Caco-2 (cell line): Measurements from ENCODE around the gene UROS. TPM values are rescaled to one million over a fixed set of nuclear protein-coding genes. Genes with fewer than 3 reads are reported as not detected.
A peak's percentile ranks its signal among the peaks of the same experiment; 100 is the strongest.

Experiments
- Bru-seq: library from RNA; stranded (reverse); fragments of 400-500 nt; gene quantifications from one replicate; lab custom pipeline; 2021; lab: Mats Ljungman, UMichigan
- BruChase-seq, 2 experiments: library from RNA; stranded (reverse); fragments of 400-500 nt; gene quantifications; one replicate each; lab custom pipeline; 2021; lab: Mats Ljungman, UMichigan
- BruUV-seq: library from RNA; stranded (reverse); fragments of 400-500 nt; replicated peaks from 2 replicates; lab custom pipeline; 2021; lab: Mats Ljungman, UMichigan
- CTCF ChIA-PET: fragments of 300-600 bp; sonication (Branson Sonifier 250); formaldehyde crosslinking; loops from one replicate; lab custom pipeline; 2022; ENCODE audit warnings: antibody characterized with exemption; lab: Charles Lee
- POLR2A ChIA-PET: fragments of 300-600 bp; sonication (Branson Sonifier 250); formaldehyde crosslinking; loops from one replicate; lab custom pipeline; 2022; ENCODE audit warnings: antibody characterized with exemption; lab: Charles Lee
- DNase-seq, 2 experiments: peaks; one replicate each; pipeline versions ENCODE4 v3.0.0 to v3.0.0-alpha.2; 2020 to 2022
- H3K27me3 ChIP-seq: replicated peaks from 2 replicates; pipeline ENCODE4 v1.6.0; 2011; ENCODE audit warnings: low read length; ENCODE audit not compliant: control insufficient read depth, insufficient read depth
- H3K36me3 ChIP-seq: 2 replicates; pipeline ENCODE4 v1.5.1; 2011; ENCODE audit warnings: low read length; ENCODE audit not compliant: control insufficient read depth, insufficient read depth
- H3K4me1 ChIP-seq: fragments of 250-450 bp; sonication (Bioruptor Pico); 2 replicates; pipeline ENCODE4 v1.5.1; 2020; ENCODE audit warnings: mild to moderate bottlenecking
- H3K4me3 ChIP-seq: 2 replicates; pipeline ENCODE4 v1.5.1; 2011; ENCODE audit warnings: low read depth, mild to moderate bottlenecking, control low read depth, low read length
- H3K9me3 ChIP-seq: fragments of 250-450 bp; sonication (Bioruptor Pico); 2 replicates; pipeline ENCODE4 v1.5.1; 2020; ENCODE audit warnings: mild to moderate bottlenecking, moderate library complexity
- H3K27ac Mint-ChIP-seq: one replicate; pipeline ENCODE4 v1.8.0; 2022; ENCODE audit warnings: mixed read lengths; ENCODE audit not compliant: unreplicated experiment
- H3K27me3 Mint-ChIP-seq: one replicate; pipeline ENCODE4 v1.8.0; 2022; ENCODE audit warnings: mixed read lengths; ENCODE audit not compliant: insufficient read depth, unreplicated experiment
- H3K36me3 Mint-ChIP-seq: one replicate; pipeline ENCODE4 v1.8.0; 2022; ENCODE audit warnings: mild to moderate bottlenecking, mixed read lengths; ENCODE audit not compliant: insufficient read depth, unreplicated experiment
- H3K4me1 Mint-ChIP-seq: one replicate; pipeline ENCODE4 v1.8.0; 2022; ENCODE audit warnings: low read depth, mixed read lengths; ENCODE audit not compliant: unreplicated experiment
- H3K4me3 Mint-ChIP-seq: one replicate; pipeline ENCODE4 v1.8.0; 2022; ENCODE audit warnings: mild to moderate bottlenecking, moderate library complexity, mixed read lengths; ENCODE audit not compliant: unreplicated experiment
- H3K9me3 Mint-ChIP-seq: one replicate; pipeline ENCODE4 v1.8.0; 2022; ENCODE audit warnings: mixed read lengths; ENCODE audit not compliant: unreplicated experiment
- CTCF ChIP-seq, 2 experiments: fragments of 200-600 bp in 1 of 2; IDR thresholded peaks; 1 replicate in 1 of 2; 2 replicates in 1 of 2; pipeline versions ENCODE4 v1.5.1 to v1.8.0; 2011 to 2022; ENCODE audit warnings: antibody characterized with exemption in 1 of 2, control low read depth in 1 of 2, inconsistent platforms in 1 of 2, low read depth in 1 of 2, low read length in 1 of 2, mild to moderate bottlenecking in 1 of 2, moderate library complexity in 1 of 2; ENCODE audit not compliant: insufficient read depth in 1 of 2, severe bottlenecking in 1 of 2, unreplicated experiment in 1 of 2
- intact Hi-C: fragments of 100-400 bp; cut with micrococcal nuclease; formaldehyde crosslinking; loops from one replicate; pipeline ENCODE4 v1.10.0; 2022; ENCODE audit not compliant: unreplicated experiment
- long read RNA-seq: library from polyadenylated mRNA; stranded (forward); transcript quantifications from one replicate; pipeline ENCODE4 v2.0.0, GENCODE V29; 2022
- total RNA-seq: library from RNA; stranded (reverse); gene quantifications from 2 replicates; pipeline ENCODE4 v1.2.3, GENCODE V29; 2022

UROS gene
- total RNA-seq: 53.2 and 53.4 TPM in 2 replicates
- Bru-seq, nascent RNA: percentile 75 among the genes with signal in this experiment
- percentile 71 among the genes with signal in this experiment for BruChase-seq, experiment 1, labeled RNA remaining after a 2-hour chase
- BruChase-seq, experiment 2, labeled RNA remaining after a 6-hour chase: percentile 73 among the genes with signal in this experiment
- long read RNA-seq, transcript UROS-204 (10 exons, 1,342 nt): major isoform, 39 of 92 reads
- long read RNA-seq, transcript UROS-202 (7 exons, 1,556 nt): minor isoform, 12 of 92 reads
- long read RNA-seq, partial matches to known transcripts: 2 of 92 reads
- long read RNA-seq, other reads (novel, unspliced or antisense): 39 of 92 reads

DNA sequence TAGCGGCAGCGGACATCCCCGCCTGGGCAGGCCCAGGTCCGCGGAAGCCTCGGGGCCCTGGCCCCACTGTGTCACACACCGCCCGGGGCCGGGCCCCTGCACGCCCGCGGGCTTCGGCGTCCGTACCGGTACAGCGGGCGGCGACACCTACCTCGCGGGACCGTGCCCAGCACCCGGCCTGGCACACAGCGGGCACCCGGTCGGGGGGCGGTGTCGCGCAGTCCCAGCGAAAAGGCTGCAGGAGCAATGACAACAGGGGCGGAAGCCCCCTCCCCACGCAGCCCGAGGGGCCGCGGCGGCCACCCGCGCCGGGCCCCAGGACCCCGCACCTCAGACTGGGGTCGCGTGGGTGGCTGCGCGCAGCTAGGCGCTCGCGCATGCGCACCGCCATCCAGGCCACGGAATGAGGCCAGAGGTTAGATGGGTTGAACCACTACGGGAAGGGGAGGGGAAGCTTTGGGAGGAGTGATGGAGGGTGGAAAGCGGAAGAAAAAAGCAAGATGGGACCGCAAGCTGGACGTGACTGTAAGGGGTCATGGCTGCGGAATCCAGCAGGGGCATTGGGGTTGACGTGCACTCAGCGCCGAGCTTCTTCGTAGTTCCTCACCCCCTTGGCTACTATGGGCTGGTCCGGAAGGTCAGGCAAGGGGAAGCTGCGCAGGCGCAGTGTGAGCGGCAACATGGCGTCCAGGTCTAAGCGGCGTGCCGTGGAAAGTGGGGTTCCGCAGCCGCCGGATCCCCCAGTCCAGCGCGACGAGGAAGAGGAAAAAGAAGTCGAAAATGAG, at the start of gene UROS, which contains the start of gene BCCIP:
Gene UROS (minus strand): TSS at position 381 of the 785 bp plus-strand sequence. CDS start 6,759 bp downstream, outside the sequence.
Gene BCCIP (plus strand): TSS at position 669 of the 785 bp plus-strand sequence. CDS start 12 bp downstream, at position 681.
- no peaks in the 10 kb centered on the region for H3K27me3 Mint-ChIP-seq
- Histone ChIP-seq H3K9me3 (no peaks in the 10 kb centered on the region), H3K4me3 (peak within 1 kb of the TSS; percentile 73), H3K4me1 (peaks cover 4% of the 10 kb centered on the region; the same call in 1 of the 2 replicates), H3K36me3 (no peaks in the 10 kb centered on the region), H3K27me3 (no peaks in the 10 kb centered on the region)
- BruUV-seq: no TSS peak
- ChIA-PET CTCF (interaction anchor here (0.6 kb wide), 2 partner anchors 74 to 1253 kb away, joined by 3 to 7 read pairs; no protein-coding TSS in a partner anchor), POLR2A (interaction anchor here (0.8 to 1.2 kb wide), 2 partner anchors 59 to 104 kb away, joined by 3 to 7 read pairs; partner anchors contain the start of gene EDRF1)
- H3K36me3 Mint-ChIP-seq: peaks cover 20% of the 10 kb centered on the region
- peaks cover 12% of the 10 kb centered on the region for H3K4me1 Mint-ChIP-seq
- peak; percentile 91 for DNase-seq
- intact Hi-C loops: no loop called here
- no peak within 1 kb of the TSS for H3K4me3 Mint-ChIP-seq
- H3K27ac Mint-ChIP-seq: no peak within 1 kb of the TSS
- no peak for TF ChIP-seq CTCF (IDR thresholded peaks at IDR 0.05; ENCODE audit: insufficient read depth in 1 of 2, low read depth in 1 of 2, low read length in 1 of 2, severe bottlenecking in 1 of 2, unreplicated experiment in 1 of 2)
- no peaks in the 10 kb centered on the region for H3K9me3 Mint-ChIP-seq

DNA sequence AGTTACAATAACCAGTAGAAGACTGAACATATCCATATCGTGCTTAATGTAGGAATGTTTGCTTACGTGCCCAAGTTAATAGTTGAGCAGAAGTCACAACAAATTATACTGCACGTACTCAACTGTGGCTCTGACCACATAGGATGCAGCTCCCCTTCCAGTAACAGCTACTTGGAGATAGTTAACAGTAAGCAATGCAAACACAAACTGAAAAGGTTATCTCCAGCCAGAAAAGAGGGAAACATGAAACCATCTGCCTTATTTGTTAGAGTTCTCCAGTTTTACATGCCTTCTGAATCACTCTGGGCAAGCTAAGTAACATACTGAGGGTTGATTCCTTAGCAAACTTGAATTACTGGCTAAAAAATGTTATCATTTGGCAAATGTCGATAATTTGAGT, 48.3 kb upstream of the UROS start:
- no peaks in the 10 kb centered on the region for H3K4me1 ChIP-seq
- Mint-ChIP-seq H3K9me3 (peaks cover 14% of the 10 kb centered on the region), H3K4me3 (no peak overlapping the region), H3K4me1 (peaks cover 6% of the 10 kb centered on the region), H3K27me3 (no peaks in the 10 kb centered on the region), H3K27ac (no peak overlapping the region), H3K36me3 (peaks cover 19% of the 10 kb centered on the region)
- TF ChIP-seq CTCF (IDR thresholded peaks at IDR 0.05; ENCODE audit: insufficient read depth in 1 of 2, low read depth in 1 of 2, low read length in 1 of 2, severe bottlenecking in 1 of 2, unreplicated experiment in 1 of 2): no peak
- no TSS peak for BruUV-seq
- no peaks in the 10 kb centered on the region for H3K36me3 ChIP-seq
- H3K9me3 ChIP-seq: no peaks in the 10 kb centered on the region
- ChIA-PET CTCF (no interaction called here), POLR2A (interaction anchor here (0.5 kb wide), 1 partner anchor 63 kb away, joined by 6 read pairs; no protein-coding TSS in a partner anchor)
- intact Hi-C loops: no loop called here
- H3K27me3 ChIP-seq: no peaks in the 10 kb centered on the region
- DNase-seq: no peak
- no peak overlapping the region for H3K4me3 ChIP-seq
